ACC112 (cell line): ENCODE measurements around the gene CADM1.
"Not testable (repeated sequence)": the region's sequence is repeated elsewhere in the genome, so short reads cannot be mapped to it uniquely, and the experiment has no call there.

ENCODE experiments used
- H2AFZ ChIP-seq: fragments of 200-600 bp; sonication (generic); one replicate; pipeline ENCODE4 v1.6.0; 2017; ENCODE audit warnings: antibody characterized with exemption, low read length; ENCODE audit not compliant: unreplicated experiment
- H3K27ac ChIP-seq: fragments of 200-600 bp; sonication (generic); 2 replicates; pipeline ENCODE4 v1.5.1; 2014; ENCODE audit warnings: low read depth, mild to moderate bottlenecking, antibody characterized with exemption, low read length, moderate library complexity
- H3K27me3 ChIP-seq: fragments of 200-600 bp; sonication (generic); 2 replicates; pipeline ENCODE4 v1.6.1; 2014; ENCODE audit warnings: mild to moderate bottlenecking, antibody characterized with exemption, low read length, moderate library complexity, mixed read lengths; ENCODE audit not compliant: insufficient read depth
- H3K36me3 ChIP-seq: fragments of 200-600 bp; sonication (generic); 2 replicates; pipeline ENCODE4 v1.6.1; 2016; ENCODE audit warnings: mild to moderate bottlenecking, antibody characterized with exemption, low read length, moderate library complexity, mixed read lengths; ENCODE audit not compliant: insufficient read depth
- H3K4me1 ChIP-seq: fragments of 200-600 bp; sonication (generic); one replicate; pipeline ENCODE4 v1.6.1; 2016; ENCODE audit warnings: low read length, mixed read lengths; ENCODE audit not compliant: insufficient read depth, unreplicated experiment, control insufficient read depth
- H3K4me3 ChIP-seq: fragments of 200-600 bp; sonication (generic); 2 replicates; pipeline ENCODE4 v1.5.1; 2014; ENCODE audit warnings: mild to moderate bottlenecking, low read depth, low read length
- H3K79me2 ChIP-seq: fragments of 200-600 bp; sonication (generic); one replicate; pipeline ENCODE4 v1.6.0; 2016; ENCODE audit warnings: low read length; ENCODE audit not compliant: control insufficient read depth, unreplicated experiment, insufficient read depth

CADM1 gene

DNA sequence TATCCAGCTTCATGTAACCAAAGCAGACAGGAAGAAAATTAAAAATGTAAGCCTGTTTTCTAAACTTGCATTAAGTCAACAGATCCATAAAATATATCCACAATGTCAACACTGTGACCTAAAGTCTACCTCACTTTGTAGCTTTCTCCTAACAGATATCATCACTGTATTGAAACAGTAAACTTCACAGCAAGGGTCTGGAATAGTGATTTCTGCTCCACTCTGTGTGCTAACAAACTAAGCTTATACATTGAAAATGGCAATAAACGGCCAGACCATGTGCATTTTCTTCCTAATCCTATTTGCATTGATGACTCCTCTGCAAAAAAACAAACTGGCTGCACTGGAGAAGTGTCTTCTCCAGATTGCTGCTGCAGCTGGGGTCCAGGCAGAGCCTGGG, 26.8 kb downstream of the CADM1 start:
- no peak overlapping the region for H3K4me3 ChIP-seq
- no peaks in the 10 kb centered on the region for H3K79me2 ChIP-seq
- no peak overlapping the region for H2AFZ ChIP-seq
- H3K27ac ChIP-seq, result no peak overlapping the region
- no peaks in the 10 kb centered on the region for H3K27me3 ChIP-seq
- no peaks in the 10 kb centered on the region for H3K4me1 ChIP-seq
- no peaks in the 10 kb centered on the region for H3K36me3 ChIP-seq

- Histone ChIP-seq H3K4me3 (no peak overlapping the region), H3K27me3 (no peaks in the 10 kb centered on the region), H3K27ac (no peak overlapping the region), H2AFZ (no peak overlapping the region), H3K36me3 (no peaks in the 10 kb centered on the region), H3K4me1 (no peaks in the 10 kb centered on the region), H3K79me2 (no peaks in the 10 kb centered on the region)
Measured at GRCh38 chr11:115476463-115477286, 27.5 kb downstream of the CADM1 start.

DNA sequence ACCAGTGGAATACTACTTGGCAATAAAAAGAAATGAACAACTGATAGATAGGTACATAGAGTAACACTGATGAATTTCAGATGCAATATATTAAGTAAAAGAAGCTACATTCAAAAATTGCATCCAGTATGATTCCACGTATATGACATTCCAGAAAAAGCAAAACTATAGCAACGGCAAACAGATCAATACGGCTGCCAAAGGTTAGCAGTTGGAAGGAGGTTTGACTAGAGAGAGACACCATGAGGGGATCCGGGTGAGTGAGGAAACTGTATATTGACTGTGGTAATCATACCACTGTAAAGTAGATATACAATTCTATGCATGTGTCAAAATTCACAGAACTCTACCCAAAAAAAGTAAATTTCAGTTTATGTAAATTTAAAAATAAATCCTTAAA, 28.7 kb downstream of the CADM1 start:
- no peak overlapping the region for H2AFZ ChIP-seq
- no peaks in the 10 kb centered on the region for H3K4me1 ChIP-seq
- H3K27me3 ChIP-seq, result no peaks in the 10 kb centered on the region
- no peaks in the 10 kb centered on the region for H3K79me2 ChIP-seq
- H3K4me3 ChIP-seq, result no peak overlapping the region
- H3K27ac ChIP-seq, result no peak overlapping the region
- H3K36me3 ChIP-seq, result no peaks in the 10 kb centered on the region

GRCh38 chr11:115474306-115474705, 29.9 kb downstream of the CADM1 start:
- not testable (repeated sequence) for H3K4me3 ChIP-seq, H3K27me3 ChIP-seq, H3K79me2 ChIP-seq, H3K36me3 ChIP-seq, H3K4me1 ChIP-seq, H3K27ac ChIP-seq, H2AFZ ChIP-seq

GRCh38 chr11:115473167-115473566, 31.0 kb downstream of the CADM1 start:
- Histone ChIP-seq H3K36me3 (no peaks in the 10 kb centered on the region), H3K27me3 (no peaks in the 10 kb centered on the region), H3K4me3 (no peak overlapping the region), H2AFZ (no peak overlapping the region), H3K27ac (no peak overlapping the region), H3K4me1 (no peaks in the 10 kb centered on the region), H3K79me2 (no peaks in the 10 kb centered on the region)

GRCh38 chr11:115471367-115471766, 32.8 kb downstream of the CADM1 start:
- H3K27me3 ChIP-seq, result no peaks in the 10 kb centered on the region
- no peak overlapping the region for H2AFZ ChIP-seq
- no peaks in the 10 kb centered on the region for H3K4me1 ChIP-seq
- no peak overlapping the region for H3K27ac ChIP-seq
- no peaks in the 10 kb centered on the region for H3K36me3 ChIP-seq
- H3K79me2 ChIP-seq, result no peaks in the 10 kb centered on the region
- H3K4me3 ChIP-seq, result no peak overlapping the region

DNA sequence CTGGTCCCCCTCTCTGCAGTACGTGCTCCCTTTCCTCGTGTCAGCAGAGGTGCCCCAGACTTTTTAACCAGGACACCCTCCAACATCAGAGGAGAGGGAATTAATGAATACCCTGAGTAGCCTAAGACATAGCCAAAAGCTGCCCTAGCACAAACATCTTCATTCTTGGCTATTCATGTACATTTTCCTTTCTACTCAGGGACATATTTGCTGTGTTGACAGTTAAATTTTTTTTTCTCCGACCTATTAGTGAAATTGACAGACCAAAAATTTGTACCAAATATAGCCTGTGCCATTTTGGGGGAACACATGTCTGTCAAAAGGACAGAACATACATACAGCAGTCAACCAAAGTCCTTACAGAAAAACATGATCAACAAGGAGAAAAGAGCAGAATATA, 33.3 kb downstream of the CADM1 start:
- Histone ChIP-seq H3K27ac (no peak overlapping the region), H2AFZ (no peak overlapping the region), H3K27me3 (no peaks in the 10 kb centered on the region), H3K4me1 (no peaks in the 10 kb centered on the region), H3K79me2 (no peaks in the 10 kb centered on the region), H3K36me3 (no peaks in the 10 kb centered on the region), H3K4me3 (no peak overlapping the region)

- no peak overlapping the region for H3K4me3 ChIP-seq
- H3K27me3 ChIP-seq, result no peaks in the 10 kb centered on the region
- H2AFZ ChIP-seq, result no peak overlapping the region
- H3K4me1 ChIP-seq, result no peaks in the 10 kb centered on the region
- no peak overlapping the region for H3K27ac ChIP-seq
- H3K36me3 ChIP-seq, result no peaks in the 10 kb centered on the region
- no peaks in the 10 kb centered on the region for H3K79me2 ChIP-seq
Measured at GRCh38 chr11:115469361-115469760, 34.9 kb downstream of the CADM1 start.

DNA sequence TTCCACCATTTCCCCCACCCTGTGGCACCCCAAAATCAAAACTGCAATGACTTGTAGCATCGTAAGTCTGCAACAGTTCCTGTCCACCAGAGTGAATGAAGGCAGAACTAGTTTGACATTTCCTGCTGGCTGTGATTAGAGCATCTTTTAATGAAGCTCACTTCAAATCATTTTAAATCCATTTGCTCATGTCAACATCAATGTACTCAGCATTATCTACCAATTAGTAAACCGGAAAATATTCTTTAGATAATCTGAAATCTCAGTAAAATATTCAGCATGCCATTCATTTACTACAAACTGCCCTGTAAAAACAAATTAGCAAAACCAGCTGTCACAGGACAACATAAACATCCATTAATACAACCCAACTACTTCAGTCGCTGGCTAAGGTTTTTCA, 38.1 kb downstream of the CADM1 start:
- H3K27me3 ChIP-seq, result no peaks in the 10 kb centered on the region
- no peaks in the 10 kb centered on the region for H3K36me3 ChIP-seq
- H3K4me3 ChIP-seq, result no peak overlapping the region
- no peaks in the 10 kb centered on the region for H3K79me2 ChIP-seq
- H3K27ac ChIP-seq, result no peak overlapping the region
- no peak overlapping the region for H2AFZ ChIP-seq
- H3K4me1 ChIP-seq, result no peaks in the 10 kb centered on the region

GRCh38 chr11:115464269-115464668, 39.9 kb downstream of the CADM1 start:
- H3K79me2 ChIP-seq, result no peaks in the 10 kb centered on the region
- no peak overlapping the region for H2AFZ ChIP-seq
- no peak overlapping the region for H3K4me3 ChIP-seq
- no peaks in the 10 kb centered on the region for H3K27me3 ChIP-seq
- H3K27ac ChIP-seq, result no peak overlapping the region
- no peaks in the 10 kb centered on the region for H3K36me3 ChIP-seq
- no peaks in the 10 kb centered on the region for H3K4me1 ChIP-seq

- no peaks in the 10 kb centered on the region for H3K4me1 ChIP-seq
- no peak overlapping the region for H3K27ac ChIP-seq
- no peak overlapping the region for H2AFZ ChIP-seq
- H3K27me3 ChIP-seq, result no peaks in the 10 kb centered on the region
- H3K79me2 ChIP-seq, result no peaks in the 10 kb centered on the region
- H3K36me3 ChIP-seq, result no peaks in the 10 kb centered on the region
- H3K4me3 ChIP-seq, result no peak overlapping the region
Measured at GRCh38 chr11:115463606-115464005, 40.6 kb downstream of the CADM1 start.
